NCI-H2196 (cell line): ENCODE data around the gene ANKRD33.

Experiments used
- DNase-seq: peaks from one replicate; lab custom pipeline; 2025; ENCODE audit not compliant: unreplicated experiment; lab: John Stamatoyannopoulos, UW

ANKRD33 gene

GRCh38 chr12:51855586-51856428, 32.1 kb upstream of the ANKRD33 start:
- DNase-seq = no peak

- DNase-seq = no peak
Measured at GRCh38 chr12:51860986-51861385, 26.9 kb upstream of the ANKRD33 start.

GRCh38 chr12:51862947-51863346, 25.0 kb upstream of the ANKRD33 start:
- no peak for DNase-seq

GRCh38 chr12:51863363-51863932, 24.5 kb upstream of the ANKRD33 start:
- no peak for DNase-seq

- DNase-seq = no peak
Measured at GRCh38 chr12:51863933-51864832, 23.7 kb upstream of the ANKRD33 start.

GRCh38 chr12:51864833-51865670, 22.9 kb upstream of the ANKRD33 start:
- no peak for DNase-seq

GRCh38 chr12:51865757-51866270, 22.1 kb upstream of the ANKRD33 start:
- DNase-seq = no peak

GRCh38 chr12:51866324-51866723, 21.6 kb upstream of the ANKRD33 start:
- DNase-seq = no peak

GRCh38 chr12:51866762-51867161, 21.1 kb upstream of the ANKRD33 start:
- no peak for DNase-seq

- no peak for DNase-seq
Measured at GRCh38 chr12:51867371-51867770, 20.5 kb upstream of the ANKRD33 start.

- no peak for DNase-seq
Measured at GRCh38 chr12:51867796-51868428, 20.0 kb upstream of the ANKRD33 start.

GRCh38 chr12:51868821-51869495, 18.9 kb upstream of the ANKRD33 start:
- no peak for DNase-seq

- no peak for DNase-seq
Measured at GRCh38 chr12:51869496-51869865, 18.4 kb upstream of the ANKRD33 start.

- no peak for DNase-seq
Measured at GRCh38 chr12:51869931-51870330, 18.0 kb upstream of the ANKRD33 start.

- DNase-seq = no peak
Measured at GRCh38 chr12:51870504-51870903, 17.4 kb upstream of the ANKRD33 start.

GRCh38 chr12:51871126-51871525, 16.8 kb upstream of the ANKRD33 start:
- no peak for DNase-seq

- DNase-seq = no peak
Measured at GRCh38 chr12:51871918-51872688, 15.8 kb upstream of the ANKRD33 start.

- DNase-seq = no peak
Measured at GRCh38 chr12:51872689-51872981, 15.3 kb upstream of the ANKRD33 start.
